HepG2 (cell line): ENCODE measurements around the gene CNOT6. TPM values are rescaled to one million over a fixed set of nuclear protein-coding genes. Genes with fewer than 3 reads are reported as not detected.

Experiments used
- ATAC-seq: fragments of 200-7000 bp; cut with Tn5 transposase; 3 replicates; pipeline ENCODE4 v1.9.1; 2020; ENCODE audit warnings: mild to moderate bottlenecking, moderate library complexity
- BruUV-seq: library from RNA; stranded (reverse); fragments of 400-500 nt; replicated peaks from 2 replicates; lab custom pipeline; 2021; lab: Mats Ljungman, UMichigan
- CTCF ChIA-PET: fragments of 300-600 bp; formaldehyde crosslinking; extraction: SDS; loops from one replicate; lab custom pipeline; 2021; ENCODE audit warnings: low total read pairs, inconsistent platforms, low intra/inter-chr PET ratio; lab: Yijun Ruan, JAX
- POLR2A ChIA-PET: fragments of 350-600 bp; sonication (Branson Sonifier 250); formaldehyde crosslinking; loops from one replicate; lab custom pipeline; 2020; ENCODE audit warnings: antibody characterized with exemption, inconsistent platforms; lab: Yijun Ruan, JAX
- DNase-seq: peaks from one replicate; pipeline ENCODE4 v3.0.0-alpha.2; 2015; ENCODE audit warnings: low spot score
- FAIRE-seq: peaks from 3 replicates; lab custom pipeline; 2011; peaks lifted over from hg19 to GRCh38; lab: Jason Lieb, UNC
- H2AFZ ChIP-seq: one replicate; pipeline ENCODE4 v1.6.1; 2011; ENCODE audit warnings: low read length, inconsistent platforms
- H3K27ac ChIP-seq: fragments of 300-600 bp; 3 replicates; pipeline ENCODE4 v1.8.0; 2011; ENCODE audit warnings: mixed run types, mild to moderate bottlenecking, mixed read lengths, low read length, inconsistent platforms; ENCODE audit not compliant: insufficient read depth; ENCODE audit errors: extremely low read length
- H3K27me3 ChIP-seq, 2 experiments: fragments of 200-600 bp in 1 of 2; 2 replicates in 1 of 2; 3 replicates in 1 of 2; pipeline versions ENCODE4 v1.6.0 to v1.8.0; 2011; ENCODE audit warnings: low read length in 2 of 2, mild to moderate bottlenecking in 2 of 2, moderate library complexity in 2 of 2, inconsistent platforms in 1 of 2; ENCODE audit not compliant: insufficient read depth in 2 of 2, control insufficient read depth in 1 of 2
- H3K36me3 ChIP-seq, 2 experiments: fragments of 200-600 bp in 1 of 2; replicated peaks in 1 of 2; 2 replicates in 1 of 2; 3 replicates in 1 of 2; pipeline versions ENCODE4 v1.5.1 to v1.8.0; 2011; ENCODE audit warnings: low read length in 2 of 2, inconsistent platforms in 1 of 2; ENCODE audit not compliant: insufficient read depth in 2 of 2, control insufficient read depth in 1 of 2
- H3K4me1 ChIP-seq: 2 replicates; pipeline ENCODE4 v1.5.1; 2012; ENCODE audit warnings: low read length, inconsistent platforms; ENCODE audit not compliant: insufficient read depth
- H3K4me2 ChIP-seq: 2 replicates; pipeline ENCODE4 v1.6.0; 2011; ENCODE audit warnings: low read depth, low read length, inconsistent platforms
- H3K4me3 ChIP-seq, 3 experiments: fragments of 200-600 bp in 1 of 3; sonication (generic), shearing (Covaris generic) in 1 of 3; replicated peaks in 1 of 3; 2 replicates each; pipeline ENCODE4 v1.5.1; 2011 to 2016; ENCODE audit warnings: low read length in 3 of 3, inconsistent platforms in 2 of 3, low read depth in 2 of 3, mild to moderate bottlenecking in 2 of 3, control low read depth in 1 of 3, mixed read lengths in 1 of 3; ENCODE audit not compliant: insufficient read depth in 1 of 3
- H3K79me2 ChIP-seq: one replicate; pipeline ENCODE4 v1.6.1; 2011; ENCODE audit warnings: low read length, inconsistent platforms; ENCODE audit not compliant: insufficient read depth
- H3K9ac ChIP-seq: 2 replicates; pipeline ENCODE4 v1.6.0; 2011; ENCODE audit warnings: mild to moderate bottlenecking, low read depth, low read length, inconsistent platforms; ENCODE audit not compliant: insufficient read depth
- H3K9me3 ChIP-seq: 2 replicates; pipeline ENCODE4 v1.5.1; 2012; ENCODE audit warnings: mild to moderate bottlenecking, low read length
- H4K20me1 ChIP-seq: 2 replicates; pipeline ENCODE4 v1.6.0; 2011; ENCODE audit warnings: inconsistent platforms, mild to moderate bottlenecking, low read length, moderate library complexity; ENCODE audit not compliant: insufficient read depth
- AKAP8 ChIP-seq: sonication (generic); formaldehyde crosslinking; IDR thresholded peaks from 2 replicates; pipeline ENCODE4 v1.5.1; 2020; ENCODE audit warnings: mild to moderate bottlenecking, missing genetic modification reagents
- HDAC2 ChIP-seq: sonication (generic); formaldehyde crosslinking; IDR thresholded peaks from 2 replicates; pipeline ENCODE4 v1.4.0; 2020; ENCODE audit warnings: missing genetic modification reagents
- KLF13 ChIP-seq: sonication (generic); formaldehyde crosslinking; IDR thresholded peaks from 2 replicates; pipeline ENCODE4 v1.4.0; 2020; ENCODE audit warnings: mild to moderate bottlenecking, missing genetic modification reagents
- MIER3 ChIP-seq: IDR thresholded peaks from 2 replicates; pipeline ENCODE4 v1.6.1; 2016; ENCODE audit warnings: missing compliant biosample characterization, borderline replicate concordance
- STAG1 ChIP-seq: sonication (generic); formaldehyde crosslinking; IDR thresholded peaks from 2 replicates; pipeline ENCODE4 v1.4.0; 2020; ENCODE audit warnings: missing genetic modification reagents
- ZFY ChIP-seq: sonication (generic); formaldehyde crosslinking; IDR thresholded peaks from 2 replicates; pipeline ENCODE4 v1.4.0; 2020; ENCODE audit warnings: missing genetic modification reagents
- ZMYM4 ChIP-seq: sonication (generic); formaldehyde crosslinking; IDR thresholded peaks from 2 replicates; pipeline ENCODE4 v1.8.1; 2023; ENCODE audit warnings: mild to moderate bottlenecking, missing genetic modification reagents
- ZNF235 ChIP-seq: sonication (generic); formaldehyde crosslinking; IDR thresholded peaks from 2 replicates; pipeline ENCODE4 v1.8.1; 2023; ENCODE audit warnings: mild to moderate bottlenecking, missing genetic modification reagents, borderline replicate concordance
- WGBS: methylation state at CpG from one replicate; pipeline ENCODE4 v1.1.6; 2017; ENCODE audit warnings: low lambda C conversion rate; 5-methylcytosine and 5-hydroxymethylcytosine counted together
- in situ Hi-C: cut with HindIII; loops from 2 replicates; pipeline ENCODE4 v1.10.0; 2017; ENCODE audit warnings: low pct_unique_long_range_greater_than_20kb; ENCODE audit not compliant: extremely low pct_ligation_motif_present
- intact Hi-C: fragments of 100-400 bp; cut with micrococcal nuclease; formaldehyde crosslinking; loops from one replicate; pipeline ENCODE4 v1.10.0; 2022; ENCODE audit not compliant: unreplicated experiment
- polyA plus RNA-seq, 8 experiments: library from polyadenylated mRNA; depleted of rRNA in 3 of 8; stranded (reverse) in 7 of 8; unstranded in 1 of 8; fragments of >200 nt; fragmentation: Illumina TruSeq in 4 of 8; extraction: Trizol in 4 of 8; gene quantifications; 2 replicates each; pipeline versions ENCODE4 v1.2.1 to v1.2.3, GENCODE V29; 2011 to 2016; ENCODE audit warnings: low read depth in 4 of 8, missing spikeins in 1 of 8, mixed read lengths in 1 of 8; ENCODE audit not compliant: insufficient read depth in 1 of 8
- total RNA-seq, 5 experiments: library from RNA; depleted of rRNA; stranded (reverse); fragments of >200 nt; fragmentation: Illumina TruSeq; extraction: Trizol; gene quantifications; 2 replicates each; pipeline ENCODE4 v1.2.3, GENCODE V29; 2016; ENCODE audit warnings: low read depth in 1 of 5
- TF ChIP-seq, protein P1 (sequence below): sonication (generic); formaldehyde crosslinking; IDR thresholded peaks from 2 replicates; pipeline ENCODE4 v1.8.1; 2023; ENCODE audit warnings: missing genetic modification reagents, inconsistent platforms, borderline replicate concordance
- TF ChIP-seq, protein P2 (sequence below): sonication (generic); formaldehyde crosslinking; IDR thresholded peaks from 2 replicates; pipeline ENCODE4 v1.4.0; 2020; ENCODE audit warnings: missing genetic modification reagents
- TF ChIP-seq, protein P3 (sequence below): sonication (generic); formaldehyde crosslinking; IDR thresholded peaks from 2 replicates; pipeline ENCODE4 v1.5.0; 2020; ENCODE audit warnings: missing genetic modification reagents, mild to moderate bottlenecking, borderline replicate concordance
- TF ChIP-seq, protein P4 (sequence below): IDR thresholded peaks from 2 replicates; pipeline ENCODE4 v1.6.1; 2016; ENCODE audit warnings: low read depth, borderline replicate concordance
- TF ChIP-seq, protein P5 (sequence below): IDR thresholded peaks from 2 replicates; pipeline ENCODE4 v1.6.1; 2018; ENCODE audit warnings: missing genetic modification reagents

CNOT6 gene
- total and polyA plus RNA-seq, 2 of the 13 experiments (the other 11 are each of a cell fraction or from before 2014, with no cell fraction given) = 8.8 to 9.1 TPM

DNA sequence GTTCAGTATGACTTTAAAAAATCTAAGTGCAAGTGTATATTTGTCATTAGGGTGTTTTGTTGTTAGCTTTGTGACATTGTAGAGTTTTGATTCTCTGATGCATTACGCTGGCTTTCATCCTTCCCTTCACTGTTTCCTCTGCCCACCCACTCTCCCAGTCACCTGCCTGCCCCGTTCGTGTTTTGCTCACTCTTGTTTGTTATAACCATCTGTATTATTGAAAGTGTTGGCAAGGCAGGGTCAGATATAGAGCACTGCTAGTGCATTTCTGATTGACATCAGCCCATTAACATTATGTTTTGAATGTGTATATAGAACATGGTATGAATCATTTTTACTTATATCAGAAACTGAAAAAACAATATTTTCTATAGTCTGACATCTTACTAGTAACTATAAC, 69.8 kb downstream of the CNOT6 start:
- ATAC-seq (no peak), FAIRE-seq (no peak), DNase-seq (no peak)
- Histone ChIP-seq H3K4me1 (no peaks in the 10 kb centered on the region), H4K20me1 (peaks cover 3% of the 10 kb centered on the region; the same call in 1 of the 2 replicates), H2AFZ (no peak overlapping the region), H3K79me2 (peaks cover 9% of the 10 kb centered on the region), H3K27ac (no peak overlapping the region), H3K36me3 (peaks cover 8 to 56% of the 10 kb centered on the region in 2 experiments), H3K4me2 (no peak overlapping the region), H3K9ac (no peak overlapping the region), H3K27me3 (no peaks in the 10 kb centered on the region), H3K4me3 (no peak overlapping the region), H3K9me3 (no peaks in the 10 kb centered on the region)
- ChIA-PET CTCF (no interaction called here), POLR2A (no interaction called here)
- BruUV-seq = no TSS peak
- TF ChIP-seq, protein P1, sequence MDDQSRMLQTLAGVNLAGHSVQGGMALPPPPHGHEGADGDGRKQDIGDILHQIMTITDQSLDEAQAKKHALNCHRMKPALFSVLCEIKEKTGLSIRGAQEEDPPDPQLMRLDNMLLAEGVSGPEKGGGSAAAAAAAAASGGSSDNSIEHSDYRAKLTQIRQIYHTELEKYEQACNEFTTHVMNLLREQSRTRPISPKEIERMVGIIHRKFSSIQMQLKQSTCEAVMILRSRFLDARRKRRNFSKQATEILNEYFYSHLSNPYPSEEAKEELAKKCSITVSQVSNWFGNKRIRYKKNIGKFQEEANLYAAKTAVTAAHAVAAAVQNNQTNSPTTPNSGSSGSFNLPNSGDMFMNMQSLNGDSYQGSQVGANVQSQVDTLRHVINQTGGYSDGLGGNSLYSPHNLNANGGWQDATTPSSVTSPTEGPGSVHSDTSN (CRISPR knock-in tag) = no peak
- TF ChIP-seq MIER3 (CRISPR knock-in tag) = no peak
- TF ChIP-seq, protein P2, sequence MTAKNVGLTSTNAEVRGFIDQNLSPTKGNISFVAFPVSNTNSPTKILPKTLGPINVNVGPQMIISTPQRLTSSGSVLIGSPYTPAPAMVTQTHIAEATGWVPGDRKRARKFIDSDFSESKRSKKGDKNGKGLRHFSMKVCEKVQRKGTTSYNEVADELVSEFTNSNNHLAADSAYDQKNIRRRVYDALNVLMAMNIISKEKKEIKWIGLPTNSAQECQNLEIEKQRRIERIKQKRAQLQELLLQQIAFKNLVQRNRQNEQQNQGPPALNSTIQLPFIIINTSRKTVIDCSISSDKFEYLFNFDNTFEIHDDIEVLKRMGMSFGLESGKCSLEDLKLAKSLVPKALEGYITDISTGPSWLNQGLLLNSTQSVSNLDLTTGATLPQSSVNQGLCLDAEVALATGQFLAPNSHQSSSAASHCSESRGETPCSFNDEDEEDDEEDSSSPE (CRISPR knock-in tag) = no peak
- 95% methylated on average over 3 of the region's 3 CpGs for WGBS
- in situ Hi-C loops = no loop called here
- intact Hi-C loops = no loop called here

DNA sequence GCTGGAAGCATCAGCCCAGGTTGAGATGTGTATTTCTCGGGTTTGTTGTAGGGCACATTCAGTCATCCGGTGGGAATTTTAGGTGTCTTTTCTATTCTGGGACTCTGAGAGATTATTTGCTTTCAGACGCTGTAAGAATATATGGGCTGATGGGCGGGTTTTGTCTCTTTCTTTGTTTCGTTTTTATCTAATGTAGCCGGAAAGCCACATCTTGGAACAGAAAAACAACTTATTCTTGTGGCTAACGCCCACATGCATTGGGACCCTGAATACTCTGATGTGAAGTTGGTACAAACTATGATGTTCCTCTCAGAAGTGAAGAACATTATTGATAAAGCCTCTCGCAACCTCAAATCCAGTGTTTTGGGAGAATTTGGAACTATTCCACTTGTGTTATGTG, 74.7 kb downstream of the CNOT6 start:
- Histone ChIP-seq H3K9me3 (no peaks in the 10 kb centered on the region), H3K36me3 (peaks cover 3 to 78% of the 10 kb centered on the region in 2 experiments), H2AFZ (no peak overlapping the region), H3K27me3 (no peaks in the 10 kb centered on the region), H3K4me2 (no peak overlapping the region), H3K4me3 (no peak overlapping the region), H3K79me2 (no peaks in the 10 kb centered on the region), H3K4me1 (no peaks in the 10 kb centered on the region), H3K27ac (no peak overlapping the region), H4K20me1 (no peaks in the 10 kb centered on the region), H3K9ac (no peak overlapping the region)
- no peak for DNase-seq
- ChIA-PET POLR2A (no interaction called here), CTCF (no interaction called here)
- in situ Hi-C loops = no loop called here
- WGBS = 84% methylated on average over 8 of the region's 8 CpGs
- intact Hi-C loops = no loop called here
- FAIRE-seq = no peak
- no peak for ATAC-seq
- no TSS peak for BruUV-seq
- TF ChIP-seq AKAP8 (CRISPR knock-in tag) = no peak
- TF ChIP-seq ZMYM4 (CRISPR knock-in tag) = no peak
- TF ChIP-seq, protein P3, sequence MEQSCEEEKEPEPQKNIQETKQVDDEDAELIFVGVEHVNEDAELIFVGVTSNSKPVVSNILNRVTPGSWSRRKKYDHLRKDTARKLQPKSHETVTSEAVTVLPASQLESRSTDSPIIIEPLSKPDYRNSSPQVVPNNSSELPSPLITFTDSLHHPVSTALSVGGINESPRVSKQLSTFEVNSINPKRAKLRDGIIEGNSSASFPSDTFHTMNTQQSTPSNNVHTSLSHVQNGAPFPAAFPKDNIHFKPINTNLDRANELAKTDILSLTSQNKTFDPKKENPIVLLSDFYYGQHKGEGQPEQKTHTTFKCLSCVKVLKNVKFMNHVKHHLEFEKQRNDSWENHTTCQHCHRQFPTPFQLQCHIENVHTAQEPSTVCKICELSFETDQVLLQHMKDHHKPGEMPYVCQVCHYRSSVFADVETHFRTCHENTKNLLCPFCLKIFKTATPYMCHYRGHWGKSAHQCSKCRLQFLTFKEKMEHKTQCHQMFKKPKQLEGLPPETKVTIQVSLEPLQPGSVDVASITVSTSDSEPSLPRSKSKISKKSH (CRISPR knock-in tag) = no peak
- TF ChIP-seq, protein P4, sequence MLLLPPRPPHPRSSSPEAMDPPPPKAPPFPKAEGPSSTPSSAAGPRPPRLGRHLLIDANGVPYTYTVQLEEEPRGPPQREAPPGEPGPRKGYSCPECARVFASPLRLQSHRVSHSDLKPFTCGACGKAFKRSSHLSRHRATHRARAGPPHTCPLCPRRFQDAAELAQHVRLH = no peak
- TF ChIP-seq STAG1 (CRISPR knock-in tag) = no peak
- no peak for TF ChIP-seq ZFY (CRISPR knock-in tag)
- no peak for TF ChIP-seq ZNF235
- no peak for TF ChIP-seq KLF13 (CRISPR knock-in tag)
- TF ChIP-seq, protein P5, sequence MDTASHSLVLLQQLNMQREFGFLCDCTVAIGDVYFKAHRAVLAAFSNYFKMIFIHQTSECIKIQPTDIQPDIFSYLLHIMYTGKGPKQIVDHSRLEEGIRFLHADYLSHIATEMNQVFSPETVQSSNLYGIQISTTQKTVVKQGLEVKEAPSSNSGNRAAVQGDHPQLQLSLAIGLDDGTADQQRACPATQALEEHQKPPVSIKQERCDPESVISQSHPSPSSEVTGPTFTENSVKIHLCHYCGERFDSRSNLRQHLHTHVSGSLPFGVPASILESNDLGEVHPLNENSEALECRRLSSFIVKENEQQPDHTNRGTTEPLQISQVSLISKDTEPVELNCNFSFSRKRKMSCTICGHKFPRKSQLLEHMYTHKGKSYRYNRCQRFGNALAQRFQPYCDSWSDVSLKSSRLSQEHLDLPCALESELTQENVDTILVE = no peak
- no peak for TF ChIP-seq HDAC2 (CRISPR knock-in tag)
